CD4-positive, alpha-beta T cell treated with Interleukin-6 for 4 hours (primary cell): Measurements from ENCODE around the gene GPR26.

ENCODE experiments used
- DNase-seq: peaks from one replicate; pipeline ENCODE4 v3.0.0-alpha.2; 2020; ENCODE audit warnings: mixed read lengths

GPR26 gene

GRCh38 chr10:123649676-123650075, 16.5 kb upstream of the GPR26 start:
- no peak for DNase-seq

GRCh38 chr10:123651421-123652047, 14.6 kb upstream of the GPR26 start:
- no peak for DNase-seq

- DNase-seq: no peak
Measured at GRCh38 chr10:123655751-123656150, 10.4 kb upstream of the GPR26 start.

- DNase-seq: no peak
Measured at GRCh38 chr10:123663522-123663921, 2.6 kb upstream of the GPR26 start.

GRCh38 chr10:123665491-123666286, 466 bp upstream of the GPR26 start:
- DNase-seq: no peak

- no peak for DNase-seq
Measured at GRCh38 chr10:123669886-123670285, 3.7 kb downstream of the GPR26 start.

GRCh38 chr10:123673198-123673597, 7.0 kb downstream of the GPR26 start:
- DNase-seq: no peak

GRCh38 chr10:123674741-123675140, 8.6 kb downstream of the GPR26 start:
- DNase-seq: no peak

GRCh38 chr10:123675811-123676210, 9.7 kb downstream of the GPR26 start:
- DNase-seq: no peak

GRCh38 chr10:123677556-123677955, 11.4 kb downstream of the GPR26 start:
- no peak for DNase-seq

GRCh38 chr10:123678376-123678775, 12.2 kb downstream of the GPR26 start:
- DNase-seq: no peak

- no peak for DNase-seq
Measured at GRCh38 chr10:123681285-123681684, 15.1 kb downstream of the GPR26 start.

- DNase-seq: no peak
Measured at GRCh38 chr10:123682477-123682876, 16.3 kb downstream of the GPR26 start.

- no peak for DNase-seq
Measured at GRCh38 chr10:123683459-123683858, 17.3 kb downstream of the GPR26 start.

GRCh38 chr10:123683865-123684264, 17.7 kb downstream of the GPR26 start:
- no peak for DNase-seq

- no peak for DNase-seq
Measured at GRCh38 chr10:123685260-123685659, 19.1 kb downstream of the GPR26 start.

GRCh38 chr10:123687758-123688157, 21.6 kb downstream of the GPR26 start:
- no peak for DNase-seq

- no peak for DNase-seq
Measured at GRCh38 chr10:123689880-123690279, 23.7 kb downstream of the GPR26 start.

GRCh38 chr10:123703195-123703790, 37.1 kb downstream of the GPR26 start:
- no peak for DNase-seq

- DNase-seq: no peak
Measured at GRCh38 chr10:123704076-123704475, 37.9 kb downstream of the GPR26 start.

- DNase-seq: no peak
Measured at GRCh38 chr10:123704812-123705211, 38.7 kb downstream of the GPR26 start.

- no peak for DNase-seq
Measured at GRCh38 chr10:123706236-123706635, 40.1 kb downstream of the GPR26 start.

- DNase-seq: no peak
Measured at GRCh38 chr10:123715546-123715945, 49.4 kb downstream of the GPR26 start.

- DNase-seq: no peak
Measured at GRCh38 chr10:123717336-123717735, 51.2 kb downstream of the GPR26 start.
